Activated CD8-positive, alpha-beta T cell treated with anti-CD3 and anti-CD28 coated beads for 36 hours (primary cell): ENCODE results near the gene THY1. TPM values are rescaled to one million over a fixed set of nuclear protein-coding genes. Genes with fewer than 3 reads are reported as not detected.

Source experiments
- ATAC-seq: fragments of 200-7000 bp; cut with Tn5 transposase; one replicate; pipeline ENCODE4 v1.10.0; 2021; ENCODE audit warnings: mild to moderate bottlenecking, moderate library complexity
- CTCF ChIA-PET: fragments of 350-600 bp; sonication (Branson Sonifier 250); formaldehyde crosslinking; loops from one replicate; lab custom pipeline; 2021; ENCODE audit warnings: antibody characterized with exemption; lab: Charles Lee
- POLR2A ChIA-PET: fragments of 350-600 bp; sonication (Branson Sonifier 250); formaldehyde crosslinking; loops from one replicate; lab custom pipeline; 2021; ENCODE audit warnings: antibody characterized with exemption; lab: Charles Lee
- DNase-seq: peaks from one replicate; pipeline ENCODE4 v3.0.0-alpha.2; 2020
- H3K27ac Mint-ChIP-seq: one replicate; pipeline ENCODE4 v1.8.0; 2021; ENCODE audit warnings: mild to moderate bottlenecking, mixed read lengths
- H3K27me3 Mint-ChIP-seq: one replicate; pipeline ENCODE4 v1.8.0; 2021; ENCODE audit warnings: mixed read lengths
- H3K36me3 Mint-ChIP-seq: one replicate; pipeline ENCODE4 v1.8.0; 2021; ENCODE audit warnings: low read depth, mixed read lengths
- H3K4me1 Mint-ChIP-seq: one replicate; pipeline ENCODE4 v1.8.0; 2021; ENCODE audit warnings: low read depth, mixed read lengths
- H3K4me3 Mint-ChIP-seq: one replicate; pipeline ENCODE4 v1.8.0; 2021; ENCODE audit warnings: mild to moderate bottlenecking, moderate library complexity, mixed read lengths
- H3K9me3 Mint-ChIP-seq: one replicate; pipeline ENCODE4 v1.8.0; 2021; ENCODE audit warnings: mixed read lengths
- CTCF ChIP-seq: fragments of 200-600 bp; IDR thresholded peaks from one replicate; pipeline ENCODE4 v1.8.0; 2022; ENCODE audit warnings: antibody characterized with exemption, mild to moderate bottlenecking
- intact Hi-C: fragments of 100-400 bp; cut with micrococcal nuclease; formaldehyde crosslinking; loops from one replicate; pipeline ENCODE4 v1.10.0; 2022
- total RNA-seq, 2 experiments: library from RNA; stranded (reverse); gene quantifications; one replicate each; pipeline ENCODE4 v1.2.3, GENCODE V29; 2021

The THY1 gene
- total RNA-seq, 2 experiments from 2014 or later: 0.18 to 0.40 TPM

DNA sequence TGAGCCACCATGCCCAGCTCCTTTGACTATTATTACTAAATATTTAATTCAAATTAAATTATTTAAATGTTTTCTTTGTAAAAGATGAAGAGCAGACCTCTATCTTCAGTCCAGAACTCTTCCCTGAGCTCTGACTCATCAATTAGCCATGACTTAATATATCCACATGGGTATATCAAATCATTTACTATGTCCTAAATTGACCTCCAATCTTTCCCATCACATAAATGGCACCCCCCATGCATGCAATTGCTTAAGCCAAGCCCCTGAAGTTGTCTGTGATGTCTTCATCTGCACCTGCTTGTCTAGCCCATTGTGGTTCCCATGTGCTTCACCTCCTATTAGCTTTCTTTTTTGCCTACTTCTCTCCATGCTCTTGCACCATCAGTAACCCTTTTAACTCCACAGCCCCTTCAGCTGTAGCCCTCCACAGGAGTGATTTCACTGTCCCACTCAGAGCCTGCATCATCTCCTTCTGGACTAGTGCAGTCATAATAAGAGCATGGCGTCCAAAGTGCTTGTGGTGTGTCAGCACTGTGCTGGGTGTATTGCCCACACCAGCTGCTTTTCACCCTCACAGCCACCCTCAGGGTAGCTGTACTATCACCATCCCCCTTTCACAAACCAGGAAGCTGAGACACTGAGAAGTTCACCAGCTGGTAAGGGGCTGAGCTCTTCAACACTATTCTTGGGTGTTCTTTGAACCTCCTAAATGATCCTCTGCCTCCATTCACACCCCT is 11.8 kb upstream of the THY1 start:
- intact Hi-C loops: no loop called here
- no peak overlapping the region for H3K27ac Mint-ChIP-seq
- no peak for DNase-seq
- H3K4me3 Mint-ChIP-seq: no peak overlapping the region
- peaks cover 30% of the 10 kb centered on the region for H3K27me3 Mint-ChIP-seq
- H3K36me3 Mint-ChIP-seq: peaks cover 6% of the 10 kb centered on the region
- ATAC-seq: no peak
- POLR2A ChIA-PET: no interaction called here
- TF ChIP-seq CTCF: no peak
- H3K4me1 Mint-ChIP-seq: no peaks in the 10 kb centered on the region
- peaks cover 8% of the 10 kb centered on the region for H3K9me3 Mint-ChIP-seq
- CTCF ChIA-PET: interaction anchor here (1.2 to 1.4 kb wide), 2 partner anchors 40 to 78 kb away, joined by 3 to 4 read pairs; no protein-coding TSS in a partner anchor

- intact Hi-C loops: no loop called here
- Mint-ChIP-seq H3K27ac (no peak overlapping the region), H3K4me3 (no peak overlapping the region), H3K4me1 (no peaks in the 10 kb centered on the region), H3K36me3 (peaks cover 6% of the 10 kb centered on the region), H3K9me3 (peaks cover 8% of the 10 kb centered on the region), H3K27me3 (peaks cover 25% of the 10 kb centered on the region)
- ChIA-PET POLR2A (no interaction called here), CTCF (interaction anchor here (1.2 kb wide), 2 partner anchors 41 to 137 kb away, joined by 3 to 4 read pairs; no protein-coding TSS in a partner anchor)
- DNase-seq: no peak
- no peak for ATAC-seq
- TF ChIP-seq CTCF: no peak
Observed at GRCh38 chr11:119433358-119433725, 10.4 kb upstream of the THY1 start.

DNA sequence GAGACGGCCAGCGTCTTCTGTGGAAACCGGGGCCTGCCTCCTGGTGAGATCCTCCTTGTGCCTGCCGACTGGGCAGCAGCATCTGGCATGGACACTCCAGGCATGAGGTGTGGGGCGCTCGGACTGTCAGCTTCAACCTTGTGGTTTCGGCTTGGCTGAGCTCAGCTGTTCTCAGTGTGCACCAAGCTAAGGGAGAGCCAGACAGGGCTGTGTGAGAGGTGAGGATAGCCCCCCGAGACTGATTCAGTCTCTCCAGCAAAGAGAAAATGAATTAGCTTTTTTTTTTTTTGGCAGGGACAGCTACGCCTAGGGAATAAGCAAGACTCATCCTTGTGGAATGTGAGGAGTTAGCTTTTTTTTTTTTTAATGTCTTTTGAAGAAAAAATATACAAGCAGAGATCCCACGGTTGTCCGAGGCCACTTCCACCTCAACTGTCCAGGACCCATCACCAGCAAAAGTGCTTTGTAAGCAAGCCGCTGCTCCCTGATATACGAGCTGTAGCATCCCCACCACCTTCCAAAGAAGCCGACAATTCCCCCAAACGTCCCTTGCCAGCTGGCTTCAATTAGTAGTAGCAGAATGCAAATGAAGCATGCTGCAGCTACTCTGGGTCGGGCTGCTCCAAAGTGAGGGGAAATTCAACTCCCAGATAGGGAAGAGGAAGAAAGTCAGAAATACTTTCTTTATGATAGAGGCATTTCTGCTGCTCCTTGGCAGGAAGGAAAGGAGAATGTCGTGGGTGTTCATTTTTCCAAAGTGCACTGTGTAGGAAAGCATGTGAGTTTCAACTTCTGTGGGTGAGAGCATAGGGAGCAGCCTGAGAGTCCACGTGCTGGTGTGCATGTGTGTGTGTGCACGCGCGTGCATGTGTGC is 9.7 kb upstream of the THY1 start:
- POLR2A ChIA-PET: interaction anchor here (0.6 kb wide), 1 partner anchor 9 kb away, joined by 3 read pairs; no protein-coding TSS in a partner anchor
- intact Hi-C loops: no loop called here
- CTCF ChIA-PET: interaction anchor here (0.8 to 1.2 kb wide), 3 partner anchors 42 to 138 kb away, joined by 3 to 4 read pairs (median 3); no protein-coding TSS in a partner anchor

GRCh38 chr11:119431523-119431922 is 8.6 kb upstream of the THY1 start:
- Mint-ChIP-seq H3K9me3 (no peaks in the 10 kb centered on the region), H3K27ac (no peak overlapping the region), H3K36me3 (no peaks in the 10 kb centered on the region), H3K4me1 (no peaks in the 10 kb centered on the region), H3K27me3 (peaks cover 21% of the 10 kb centered on the region), H3K4me3 (no peak overlapping the region)
- ATAC-seq (no peak), DNase-seq (no peak)
- intact Hi-C loops: no loop called here
- POLR2A ChIA-PET: no interaction called here
- no peak for TF ChIP-seq CTCF
- CTCF ChIA-PET: interaction anchor here (0.8 kb wide), 1 partner anchor 43 kb away, joined by 3 read pairs; no protein-coding TSS in a partner anchor

More for the DNA sequence above, 9.7 kb upstream of the THY1 start:
- no peak overlapping the region for H3K27ac Mint-ChIP-seq
- peaks cover 6% of the 10 kb centered on the region for H3K36me3 Mint-ChIP-seq
- DNase-seq: no peak
- H3K9me3 Mint-ChIP-seq: peaks cover 8% of the 10 kb centered on the region
- TF ChIP-seq CTCF: no peak
- no peak for ATAC-seq
- H3K27me3 Mint-ChIP-seq: peaks cover 25% of the 10 kb centered on the region
- no peaks in the 10 kb centered on the region for H3K4me1 Mint-ChIP-seq
- no peak overlapping the region for H3K4me3 Mint-ChIP-seq
